ENCODE results near the gene RBMS2. TPM values are rescaled to one million over a fixed set of nuclear protein-coding genes. Genes with fewer than 3 reads are reported as not detected.
A peak's percentile ranks its signal among the peaks of the same experiment; 100 is the strongest.

The RBMS2 gene
- total and polyA plus RNA-seq, 7 donors, result 8.4 to 33.0 (median 20.6) TPM

- H3K36me3 ChIP-seq, result no peaks in the 10 kb centered on the region
- no peak overlapping the region for H3K4me3 ChIP-seq
- no peak for DNase-seq
- H3K27me3 ChIP-seq, result no peaks in the 10 kb centered on the region
- H3K27ac ChIP-seq, result no peak overlapping the region
- intact Hi-C loops (cut with DNase I), result no loop called here
- H3K9me3 ChIP-seq, result no peaks in the 10 kb centered on the region
- TF ChIP-seq POLR2A (IDR thresholded peaks at IDR 0.05) (no peak), CTCF (IDR thresholded peaks at IDR 0.05) (no peak), EP300 (IDR thresholded peaks at IDR 0.05) (no peak), POLR2AphosphoS5 (IDR thresholded peaks at IDR 0.05) (no peak)
- WGBS, 2 donors, result 23 to 46% methylated on average over 2 of the region's 2 CpGs
- peaks cover 0 to 28% (median 17%) of the 10 kb centered on the region in 4 donors for H3K4me1 ChIP-seq
Observed at GRCh38 chr12:56518570-56518969, 3.0 kb upstream of the RBMS2 start.

- intact Hi-C loops (cut with DNase I), result loop anchor here (2.0 kb wide), 1 partner anchor 117 kb away; no protein-coding TSS in a partner anchor
- Histone ChIP-seq H3K4me3 (peak overlapping the region in 1 of 4 donors; percentile 56), H3K27ac (peak overlapping the region; percentile 90 to 94 (median 92)), H3K36me3 (no peaks in the 10 kb centered on the region), H3K9me3 (no peaks in the 10 kb centered on the region), H3K4me1 (peaks cover 0 to 38% (median 30%) of the 10 kb centered on the region in 4 donors), H3K27me3 (no peaks in the 10 kb centered on the region)
- no peak for DNase-seq
- TF ChIP-seq POLR2A (IDR thresholded peaks at IDR 0.05) (no peak), EP300 (IDR thresholded peaks at IDR 0.05) (no peak), POLR2AphosphoS5 (IDR thresholded peaks at IDR 0.05) (peak in 2 of 4 donors; percentile 2 to 7), CTCF (IDR thresholded peaks at IDR 0.05) (no peak)
- WGBS, 2 donors, result 77 to 88% methylated on average over 3 of the region's 3 CpGs
Observed at GRCh38 chr12:56520048-56520447, 1.6 kb upstream of the RBMS2 start.

GRCh38 chr12:56520506-56520905 lies 1.1 kb upstream of the RBMS2 start:
- Histone ChIP-seq H3K36me3 (no peaks in the 10 kb centered on the region), H3K4me3 (peak overlapping the region in 1 of 4 donors; percentile 56), H3K4me1 (peaks cover 0 to 41% (median 35%) of the 10 kb centered on the region in 4 donors), H3K27me3 (no peaks in the 10 kb centered on the region), H3K27ac (peak overlapping the region; percentile 90 to 94 (median 92)), H3K9me3 (no peaks in the 10 kb centered on the region)
- intact Hi-C loops (cut with DNase I), result loop anchor here (2.0 kb wide), 1 partner anchor 116 kb away; no protein-coding TSS in a partner anchor
- 66 to 83% methylated on average over 1 of the region's 1 CpG for WGBS, 2 donors
- TF ChIP-seq CTCF (IDR thresholded peaks at IDR 0.05) (no peak), POLR2A (IDR thresholded peaks at IDR 0.05) (no peak), POLR2AphosphoS5 (IDR thresholded peaks at IDR 0.05) (peak in 1 of 4 donors; percentile 4), EP300 (IDR thresholded peaks at IDR 0.05) (no peak)
- DNase-seq, result no peak

- Histone ChIP-seq H3K9me3 (no peaks in the 10 kb centered on the region), H3K4me1 (peaks cover 0 to 48% (median 41%) of the 10 kb centered on the region in 4 donors), H3K36me3 (no peaks in the 10 kb centered on the region), H3K27me3 (no peaks in the 10 kb centered on the region), H3K27ac (peak overlapping the region; percentile 90 to 94 (median 92)), H3K4me3 (peak overlapping the region; percentile 53 to 68 (median 60))
- WGBS, 2 donors, result 48 to 59% methylated on average over 8 of the region's 8 CpGs
- intact Hi-C loops (cut with DNase I), result loop anchor here (2.0 kb wide), 1 partner anchor 116 kb away; no protein-coding TSS in a partner anchor
- DNase-seq, result peak; percentile 77
- TF ChIP-seq CTCF (IDR thresholded peaks at IDR 0.05) (no peak), POLR2AphosphoS5 (IDR thresholded peaks at IDR 0.05) (no peak), EP300 (IDR thresholded peaks at IDR 0.05) (no peak), POLR2A (IDR thresholded peaks at IDR 0.05) (no peak)
Observed at GRCh38 chr12:56521209-56521589, 421 bp upstream of the RBMS2 start.
